Measurements from ENCODE around the gene LRRIQ1. TPM values are rescaled to one million over a fixed set of nuclear protein-coding genes. Genes with fewer than 3 reads are reported as not detected.

LRRIQ1 gene
- total RNA-seq, 1 experiment from 2014 or later, result not detected

DNA sequence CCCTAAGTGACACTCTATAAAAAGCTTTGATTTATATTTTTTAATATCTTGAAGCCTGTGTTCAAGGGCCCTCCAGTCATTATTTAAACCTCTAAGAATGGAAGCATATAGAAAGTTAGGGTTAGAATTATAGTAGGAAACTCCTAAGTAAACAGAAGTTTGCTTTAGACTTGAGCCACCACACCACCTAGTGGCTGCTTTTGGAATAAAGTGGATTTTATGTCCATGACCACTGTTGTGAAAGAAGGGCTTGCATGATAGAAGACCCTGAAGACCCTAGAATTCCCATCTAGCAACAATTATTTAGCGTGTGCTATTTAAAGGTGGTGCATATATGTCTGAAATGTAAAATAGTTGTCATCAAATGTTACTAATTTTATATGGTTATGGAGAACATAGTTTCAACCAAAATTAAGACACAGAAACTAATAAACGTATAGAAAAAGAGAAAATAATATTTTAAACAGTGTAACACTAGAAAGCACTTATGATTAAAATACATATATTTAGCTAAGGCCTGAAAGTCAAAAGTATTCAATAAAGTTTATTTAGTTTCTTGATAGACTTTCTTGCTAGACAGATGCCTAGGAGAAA lies 21.3 kb downstream of the LRRIQ1 start:
- in situ Hi-C loops (cut with HindIII; ENCODE audit: low sequenced_read_pairs), result no loop called here
- DNase-seq (ENCODE audit: low spot score), result peak; percentile 43

DNA sequence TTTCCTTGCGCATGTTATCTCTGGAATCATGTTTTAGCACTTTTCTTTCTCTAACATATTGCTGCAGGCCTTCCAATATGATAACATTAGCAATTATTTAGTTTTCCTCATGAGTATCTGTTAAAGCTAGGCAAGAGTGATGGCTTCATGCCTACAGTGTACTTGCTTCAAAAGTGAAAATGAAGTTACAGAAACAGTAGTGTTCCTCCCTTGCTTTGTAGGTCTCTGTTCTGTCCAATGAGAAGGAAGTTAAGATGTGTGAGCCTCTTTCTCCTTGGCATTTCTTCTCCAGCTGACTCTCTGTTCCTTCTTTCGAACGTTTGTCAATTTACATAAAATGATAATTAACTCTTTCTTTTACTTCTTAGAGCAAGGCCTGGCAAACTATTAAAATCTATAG lies 22.2 kb downstream of the LRRIQ1 start:
- in situ Hi-C loops (cut with HindIII; ENCODE audit: low sequenced_read_pairs), result no loop called here
- DNase-seq (ENCODE audit: low spot score), result no peak

DNA sequence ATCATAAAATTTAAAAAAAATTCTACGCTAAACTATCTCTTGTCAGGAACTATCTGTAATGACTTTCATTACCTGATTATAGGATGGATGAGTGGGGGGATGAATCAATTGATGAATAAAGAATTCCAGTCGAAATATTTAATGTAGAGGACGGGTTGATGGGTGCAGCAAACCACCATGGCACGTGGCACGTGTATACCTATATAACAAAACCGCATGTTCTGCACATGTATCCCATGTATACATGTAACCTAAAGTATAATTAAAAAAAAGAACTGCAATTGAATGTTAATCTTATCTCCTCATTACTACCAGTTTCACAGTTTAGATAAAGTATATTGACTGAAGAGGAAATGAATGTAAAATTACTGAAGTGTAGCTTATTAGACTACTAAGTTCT lies 23.4 kb downstream of the LRRIQ1 start:
- in situ Hi-C loops (cut with HindIII; ENCODE audit: low sequenced_read_pairs), result no loop called here
- no peak for DNase-seq (ENCODE audit: low spot score)

DNA sequence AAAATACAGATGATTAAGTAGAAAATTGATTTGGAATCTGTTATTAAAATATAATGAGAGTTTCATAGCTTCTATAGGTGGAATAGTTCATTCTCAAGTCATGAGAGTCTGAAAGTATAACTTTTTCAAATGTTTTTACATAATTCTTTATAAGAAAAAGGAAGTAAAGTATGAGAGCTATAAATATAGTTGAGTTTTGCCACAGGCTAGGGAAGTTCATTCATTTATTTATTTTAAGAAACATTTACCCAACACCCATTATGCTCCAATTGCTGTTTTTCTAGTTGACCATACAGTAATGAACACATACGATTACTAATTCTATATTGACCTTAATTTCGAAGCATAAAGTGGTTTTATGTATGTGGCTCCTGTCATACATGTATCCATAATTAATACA lies 24.8 kb downstream of the LRRIQ1 start:
- DNase-seq (ENCODE audit: low spot score), result no peak
- in situ Hi-C loops (cut with HindIII; ENCODE audit: low sequenced_read_pairs), result no loop called here

DNA sequence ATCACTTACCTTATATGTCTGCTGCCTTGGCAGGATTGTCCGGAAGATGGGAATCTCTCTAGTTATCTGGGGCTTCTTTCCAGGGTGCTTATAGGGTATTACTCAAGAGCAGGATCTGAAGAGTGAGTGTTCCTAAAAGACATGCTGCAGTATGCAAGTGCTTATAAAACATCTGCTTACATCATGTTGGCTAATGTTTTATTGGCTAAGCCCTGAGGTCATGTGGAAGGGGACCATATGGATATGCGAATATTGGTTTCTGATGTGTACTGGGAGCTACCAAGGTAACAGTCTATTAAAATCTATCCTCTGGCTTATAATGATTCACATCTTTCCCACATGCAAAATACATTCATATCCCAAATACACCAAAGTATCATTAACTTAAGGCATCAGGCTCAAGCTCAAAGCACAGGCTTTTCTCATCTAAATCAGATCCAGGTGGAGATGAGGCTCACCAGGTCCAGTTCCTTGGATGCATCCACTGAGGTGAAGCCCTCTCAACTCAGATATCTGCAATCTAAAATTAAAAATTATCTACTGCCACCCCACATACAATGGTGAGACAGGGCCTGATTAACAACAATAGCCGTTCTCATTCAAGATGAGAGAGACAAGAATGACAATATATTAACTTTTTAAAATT lies 29.8 kb downstream of the LRRIQ1 start:
- in situ Hi-C loops (cut with HindIII; ENCODE audit: low sequenced_read_pairs), result no loop called here
- DNase-seq (ENCODE audit: low spot score), result no peak

DNA sequence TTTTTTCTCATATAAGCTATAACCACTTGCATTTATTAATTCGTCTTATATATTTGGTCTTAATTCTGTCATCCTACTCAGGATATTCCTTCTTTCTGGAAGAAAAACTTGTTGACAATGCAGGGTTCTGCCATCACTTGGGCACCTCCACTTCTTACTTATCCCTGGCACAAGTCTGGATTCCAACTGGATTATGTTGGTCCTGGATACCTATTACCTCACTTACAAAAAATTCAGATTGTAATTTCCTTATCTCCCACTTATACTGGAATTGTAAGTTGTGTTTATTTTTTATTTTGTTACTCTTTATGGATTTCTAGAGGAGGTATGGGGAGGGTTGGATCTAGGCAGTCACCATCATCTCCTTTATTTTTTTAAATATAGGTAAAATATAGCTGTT lies 36.7 kb downstream of the LRRIQ1 start:
- DNase-seq (ENCODE audit: low spot score), result no peak
- in situ Hi-C loops (cut with HindIII; ENCODE audit: low sequenced_read_pairs), result no loop called here

DNA sequence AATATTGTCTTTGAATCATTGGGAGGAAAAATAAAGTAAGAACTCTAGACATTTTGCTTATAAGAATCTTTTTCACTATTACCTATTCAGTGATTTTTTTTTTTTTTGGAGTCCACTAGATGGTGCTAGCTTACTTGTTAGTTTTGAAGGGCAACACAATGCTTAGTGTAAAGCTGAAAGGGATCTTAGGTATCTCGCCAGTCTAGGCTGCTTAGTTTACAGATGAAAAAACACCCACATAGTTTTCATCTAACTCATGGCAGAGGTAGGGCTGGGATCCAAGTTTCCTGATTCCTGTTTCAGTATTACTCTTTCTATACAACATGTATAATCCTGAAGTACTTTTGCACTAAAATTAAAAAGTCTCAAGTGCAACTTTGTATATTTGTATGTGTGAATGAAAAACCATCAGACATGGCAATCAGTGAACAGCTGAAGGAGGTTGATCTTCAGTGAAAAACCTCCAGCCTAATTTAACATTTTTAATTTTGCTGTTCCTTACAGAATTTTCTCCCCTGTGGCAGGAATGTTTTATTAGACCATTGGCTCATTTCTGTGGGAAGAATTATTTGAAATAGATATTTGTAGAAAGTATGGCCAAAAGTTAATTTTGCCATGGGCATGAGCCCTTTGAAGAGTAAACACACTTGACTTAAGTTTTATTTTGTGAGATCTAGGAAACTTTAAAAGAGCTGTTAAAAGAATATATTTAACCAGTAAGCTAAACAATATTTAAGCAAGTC lies 40.7 kb downstream of the LRRIQ1 start:
- in situ Hi-C loops (cut with HindIII; ENCODE audit: low sequenced_read_pairs), result no loop called here
- peak; percentile 64 for DNase-seq (ENCODE audit: low spot score)

DNA sequence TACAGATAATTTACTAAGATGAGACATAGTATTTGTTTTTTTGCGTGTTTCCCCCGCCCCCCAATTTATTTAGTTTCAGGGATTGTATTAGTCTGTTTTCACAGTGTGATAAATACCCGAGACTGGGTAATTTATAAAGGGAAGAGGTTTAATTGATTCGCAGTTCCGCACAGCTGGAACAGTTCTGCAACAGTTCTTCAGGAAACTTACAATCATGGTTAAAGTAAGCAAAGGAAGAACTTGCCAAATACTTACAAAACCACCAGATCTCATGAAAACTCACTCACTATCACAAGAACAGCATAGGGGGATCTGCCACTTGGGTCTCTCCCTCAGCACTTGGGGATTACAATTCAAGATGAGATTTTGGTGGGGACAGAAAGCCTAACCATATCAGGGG lies 48.9 kb downstream of the LRRIQ1 start:
- no peak for DNase-seq (ENCODE audit: low spot score)
- in situ Hi-C loops (cut with HindIII; ENCODE audit: low sequenced_read_pairs), result no loop called here

DNA sequence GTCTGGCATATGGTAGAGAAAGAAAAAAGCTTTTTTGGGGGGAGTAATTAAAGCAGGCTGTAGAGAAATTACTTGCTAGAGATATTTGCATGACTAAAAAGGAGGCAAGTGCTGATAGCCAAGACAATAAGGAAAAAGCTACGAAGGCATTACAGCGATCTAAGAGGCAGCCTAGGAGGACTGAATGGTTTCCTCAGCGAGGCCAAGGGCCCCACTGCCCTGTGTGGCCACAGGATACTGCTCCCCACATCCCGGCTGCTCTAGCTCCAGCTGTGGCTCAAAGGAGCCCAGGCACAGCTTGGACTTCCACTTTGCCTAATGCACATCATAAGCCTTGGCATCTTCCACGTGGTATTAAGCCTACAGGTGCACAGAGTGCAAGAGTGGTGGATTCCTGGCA lies 53.6 kb downstream of the LRRIQ1 start:
- in situ Hi-C loops (cut with HindIII; ENCODE audit: low sequenced_read_pairs), result no loop called here
- DNase-seq (ENCODE audit: low spot score), result no peak

DNA sequence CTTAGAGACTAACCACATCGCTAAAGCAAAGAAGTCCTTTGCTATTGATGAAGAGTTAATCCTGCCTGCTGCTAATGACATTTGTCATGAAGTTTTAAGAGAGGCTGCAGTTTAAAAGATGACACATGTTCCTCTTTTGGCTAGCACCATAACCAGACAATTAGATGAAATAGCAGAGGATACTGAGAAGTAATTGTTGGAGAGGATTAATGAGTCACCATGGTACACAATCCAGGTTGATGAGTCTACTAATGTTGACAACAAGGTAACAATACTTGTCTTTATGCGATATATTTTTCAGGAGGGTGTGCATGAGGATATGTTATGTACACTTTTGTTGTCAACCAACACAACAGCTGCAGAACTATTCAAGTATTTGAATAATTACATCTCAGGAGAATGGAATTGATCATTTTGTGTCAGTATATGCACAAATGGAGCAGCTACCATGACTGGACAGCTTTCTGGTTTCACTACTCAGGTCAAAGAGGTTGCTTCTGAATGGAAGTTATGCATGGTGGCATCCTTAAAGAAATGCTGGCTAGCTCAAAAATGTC lies 56.7 kb downstream of the LRRIQ1 start:
- in situ Hi-C loops (cut with HindIII; ENCODE audit: low sequenced_read_pairs), result no loop called here
- no peak for DNase-seq (ENCODE audit: low spot score)

DNA sequence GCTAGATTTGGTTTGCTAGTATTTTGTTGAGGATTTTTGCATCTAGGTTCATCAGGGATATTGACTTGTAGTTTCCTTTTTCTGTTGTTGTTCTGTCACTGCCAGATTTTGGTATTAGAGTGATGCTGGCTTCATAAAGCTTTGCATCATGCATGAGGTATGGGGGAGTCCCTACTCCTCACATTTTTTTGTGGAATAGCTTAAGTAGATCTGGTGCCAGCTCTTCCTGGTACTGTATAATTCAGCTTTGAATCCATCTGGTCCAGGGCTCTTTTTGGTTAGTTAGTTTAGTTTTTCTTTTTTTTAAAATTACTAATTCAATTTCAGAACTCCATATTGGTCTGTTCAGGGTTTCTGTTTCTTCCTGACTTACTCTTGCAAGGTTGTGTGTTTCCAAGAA lies 59.4 kb downstream of the LRRIQ1 start:
- DNase-seq (ENCODE audit: low spot score), result no peak
- in situ Hi-C loops (cut with HindIII; ENCODE audit: low sequenced_read_pairs), result no loop called here

DNA sequence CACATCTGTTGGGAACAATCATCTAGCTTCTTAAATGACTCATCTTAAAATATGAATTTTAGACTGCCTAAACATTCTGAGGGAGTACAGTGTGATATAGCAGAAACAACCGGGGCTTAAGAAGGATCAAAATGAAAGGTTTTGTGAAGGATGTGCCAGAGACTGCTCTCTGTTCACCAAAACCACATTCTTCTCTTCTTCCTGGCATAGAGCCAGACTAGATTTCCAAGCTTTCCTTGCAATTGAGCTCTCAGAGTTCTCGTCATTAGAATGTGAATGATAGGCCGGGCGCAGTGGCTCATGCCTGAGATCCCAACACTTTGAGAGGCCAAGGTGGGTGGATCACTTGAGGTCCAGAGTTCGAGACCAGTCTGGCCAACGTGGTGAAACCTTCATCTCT lies 94.5 kb downstream of the LRRIQ1 start:
- in situ Hi-C loops (cut with HindIII; ENCODE audit: low sequenced_read_pairs), result no loop called here
- DNase-seq (ENCODE audit: low spot score), result no peak

DNA sequence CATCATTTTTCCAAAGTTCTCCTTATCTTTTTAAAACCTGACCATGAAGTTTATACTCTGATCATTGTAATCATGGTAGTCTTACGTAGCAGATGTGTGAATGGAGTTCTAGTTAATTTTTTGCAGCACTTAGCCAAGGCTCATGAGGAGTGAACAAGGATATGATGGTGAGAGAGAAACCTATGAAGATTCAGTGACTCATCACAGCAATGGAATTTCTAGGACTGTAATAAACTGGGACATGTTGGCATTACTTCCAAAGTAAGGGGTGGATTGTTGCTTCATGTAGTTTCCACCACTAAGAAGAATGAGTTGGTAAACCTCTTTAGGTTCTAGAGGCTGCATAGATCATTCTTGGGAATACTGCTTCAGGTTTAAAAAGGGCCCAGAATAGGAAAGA lies 102.7 kb downstream of the LRRIQ1 start:
- no peak for DNase-seq (ENCODE audit: low spot score)
- in situ Hi-C loops (cut with HindIII; ENCODE audit: low sequenced_read_pairs), result no loop called here

DNA sequence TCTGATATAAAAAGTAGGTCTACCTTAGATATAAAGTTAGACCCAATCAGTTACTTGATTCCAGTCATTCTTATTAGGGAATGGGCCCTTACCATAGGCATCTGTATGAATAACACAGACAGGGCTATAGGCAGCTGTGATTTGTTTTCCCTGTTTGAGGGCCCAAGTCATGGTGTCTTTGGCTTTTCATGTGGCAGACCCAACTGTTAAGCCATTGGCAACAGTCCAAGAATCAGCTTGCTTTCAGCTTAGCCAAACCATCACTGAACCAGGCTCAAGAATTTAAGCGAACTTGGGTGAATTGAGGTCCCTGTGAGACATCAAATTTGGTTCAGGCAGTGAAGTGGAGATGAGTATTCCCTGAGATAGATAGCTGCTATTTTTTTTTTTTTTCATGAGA lies 111.2 kb downstream of the LRRIQ1 start:
- in situ Hi-C loops (cut with HindIII; ENCODE audit: low sequenced_read_pairs), result no loop called here
- DNase-seq (ENCODE audit: low spot score), result no peak

DNA sequence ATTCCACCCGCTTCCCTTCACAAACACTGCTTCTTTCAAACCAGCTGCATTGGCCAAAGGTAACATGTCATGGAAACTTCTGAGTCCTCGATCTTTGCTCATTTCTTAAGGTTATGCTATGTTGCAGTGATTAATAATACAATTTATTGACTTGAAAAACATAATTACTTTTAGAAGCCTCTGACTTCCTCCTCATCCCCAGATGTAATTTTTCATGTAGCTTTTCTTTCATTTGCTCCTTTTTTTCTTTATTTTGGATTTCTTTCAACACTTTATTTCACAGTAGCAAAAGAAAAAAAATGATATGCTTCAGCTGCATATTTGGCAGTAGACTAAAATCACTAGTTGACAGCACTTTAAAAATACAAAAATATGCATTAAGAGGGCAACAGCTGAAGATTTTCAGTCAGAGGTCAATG lies 116.2 kb downstream of the LRRIQ1 start:
- DNase-seq (ENCODE audit: low spot score), result no peak
- in situ Hi-C loops (cut with HindIII; ENCODE audit: low sequenced_read_pairs), result no loop called here

DNA sequence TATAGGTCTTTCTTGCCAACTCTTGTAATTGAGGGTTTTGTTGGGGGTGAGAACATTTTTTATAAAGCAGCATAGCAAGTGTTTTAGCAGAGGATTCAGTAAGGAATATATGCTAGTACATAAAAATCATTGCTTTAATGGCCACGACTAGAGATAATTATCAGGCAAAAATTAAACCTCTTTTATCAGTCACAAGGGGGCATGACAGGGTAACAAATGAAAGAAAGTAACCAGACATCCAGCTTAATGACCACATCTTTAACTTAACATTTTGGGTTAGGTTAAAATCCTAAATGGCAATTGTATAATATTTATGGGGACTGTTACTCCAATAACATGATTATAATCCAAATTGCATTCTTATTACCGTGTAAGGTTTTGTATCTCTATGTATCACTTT lies 119.6 kb downstream of the LRRIQ1 start:
- DNase-seq (ENCODE audit: low spot score), result no peak
- in situ Hi-C loops (cut with HindIII; ENCODE audit: low sequenced_read_pairs), result no loop called here

DNA sequence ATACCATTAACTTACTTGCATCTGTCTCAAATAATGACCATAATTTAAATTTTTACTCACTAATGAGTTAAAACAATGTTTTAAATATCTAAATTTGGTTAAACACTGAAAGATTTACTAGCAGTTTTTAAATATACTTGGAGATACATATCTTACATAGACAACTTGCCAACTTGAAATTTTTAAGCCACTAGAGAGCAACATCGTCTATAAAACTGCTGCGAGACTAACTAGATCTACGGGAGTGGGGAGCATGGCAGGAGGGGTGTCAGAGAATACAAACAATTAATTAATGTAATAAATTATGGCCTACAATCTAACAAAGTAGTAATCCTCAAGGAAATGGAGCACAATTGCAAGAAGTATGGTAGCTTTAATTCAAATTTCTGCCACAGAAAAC lies 120.4 kb downstream of the LRRIQ1 start:
- no peak for DNase-seq (ENCODE audit: low spot score)
- in situ Hi-C loops (cut with HindIII; ENCODE audit: low sequenced_read_pairs), result no loop called here

DNA sequence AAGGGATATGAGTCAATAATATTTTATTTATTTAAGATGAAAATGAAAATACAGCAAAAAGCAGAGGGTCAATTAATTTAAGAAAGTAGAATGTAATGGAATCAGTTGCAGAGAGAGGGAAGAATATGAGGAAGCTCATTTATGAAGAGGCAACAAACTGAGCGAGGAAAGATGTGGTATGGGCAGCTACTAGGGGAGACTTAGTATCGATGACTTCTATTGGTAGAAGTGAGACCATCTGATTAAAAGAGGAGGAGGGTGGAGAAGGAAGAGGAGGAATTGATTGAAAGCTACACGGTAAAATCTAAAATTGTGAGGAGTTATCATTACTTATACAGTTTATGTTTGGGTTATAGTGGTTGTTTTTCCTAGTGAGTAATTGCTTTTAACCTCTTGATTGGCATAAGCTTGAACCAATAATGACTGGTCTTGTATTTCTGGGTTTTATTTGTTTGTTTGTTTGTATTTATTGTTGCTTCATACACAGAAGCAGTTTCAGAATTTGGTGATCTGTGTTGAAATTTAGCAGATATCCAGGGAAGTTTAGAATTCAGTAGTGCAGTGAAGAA lies 121.0 kb downstream of the LRRIQ1 start:
- DNase-seq (ENCODE audit: low spot score), result no peak
- in situ Hi-C loops (cut with HindIII; ENCODE audit: low sequenced_read_pairs), result no loop called here

DNA sequence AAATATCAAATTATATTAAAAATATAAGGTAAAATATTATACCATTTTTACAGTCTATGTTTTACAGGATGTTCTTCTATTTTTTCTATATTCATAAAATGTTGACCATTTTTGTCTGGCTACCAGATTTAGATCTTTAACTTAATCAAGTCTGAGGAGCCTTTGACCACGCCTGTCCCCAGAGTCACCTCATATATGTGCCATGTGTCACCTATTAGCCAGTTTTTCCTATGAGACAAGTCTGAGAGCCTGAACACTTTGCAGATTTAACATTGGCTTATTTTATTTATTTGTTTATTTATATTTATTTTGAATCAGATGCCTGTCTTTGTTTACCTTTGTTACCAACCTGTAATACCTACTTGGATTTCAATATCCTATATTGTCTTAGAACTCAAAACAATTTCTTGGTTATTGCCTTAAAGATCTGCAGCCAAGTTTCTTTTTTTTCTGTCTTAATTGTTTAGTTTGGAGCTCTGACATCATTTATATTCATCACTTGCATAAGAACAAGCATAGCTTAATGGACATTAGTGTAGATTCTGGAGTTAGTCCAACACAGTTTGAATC lies 127.7 kb downstream of the LRRIQ1 start:
- no peak for DNase-seq (ENCODE audit: low spot score)
- in situ Hi-C loops (cut with HindIII; ENCODE audit: low sequenced_read_pairs), result no loop called here
